HG03469 (cell line): ENCODE results near the gene HOXC4.

Experiments
- ATAC-seq: cut with Tn5 transposase; IDR thresholded peaks from one replicate; pipeline ENCODE4 v1.9.1; 2021; ENCODE audit warnings: mild to moderate bottlenecking, moderate library complexity, moderate number of reproducible peaks; ENCODE audit not compliant: unreplicated experiment

The HOXC4 gene

DNA sequence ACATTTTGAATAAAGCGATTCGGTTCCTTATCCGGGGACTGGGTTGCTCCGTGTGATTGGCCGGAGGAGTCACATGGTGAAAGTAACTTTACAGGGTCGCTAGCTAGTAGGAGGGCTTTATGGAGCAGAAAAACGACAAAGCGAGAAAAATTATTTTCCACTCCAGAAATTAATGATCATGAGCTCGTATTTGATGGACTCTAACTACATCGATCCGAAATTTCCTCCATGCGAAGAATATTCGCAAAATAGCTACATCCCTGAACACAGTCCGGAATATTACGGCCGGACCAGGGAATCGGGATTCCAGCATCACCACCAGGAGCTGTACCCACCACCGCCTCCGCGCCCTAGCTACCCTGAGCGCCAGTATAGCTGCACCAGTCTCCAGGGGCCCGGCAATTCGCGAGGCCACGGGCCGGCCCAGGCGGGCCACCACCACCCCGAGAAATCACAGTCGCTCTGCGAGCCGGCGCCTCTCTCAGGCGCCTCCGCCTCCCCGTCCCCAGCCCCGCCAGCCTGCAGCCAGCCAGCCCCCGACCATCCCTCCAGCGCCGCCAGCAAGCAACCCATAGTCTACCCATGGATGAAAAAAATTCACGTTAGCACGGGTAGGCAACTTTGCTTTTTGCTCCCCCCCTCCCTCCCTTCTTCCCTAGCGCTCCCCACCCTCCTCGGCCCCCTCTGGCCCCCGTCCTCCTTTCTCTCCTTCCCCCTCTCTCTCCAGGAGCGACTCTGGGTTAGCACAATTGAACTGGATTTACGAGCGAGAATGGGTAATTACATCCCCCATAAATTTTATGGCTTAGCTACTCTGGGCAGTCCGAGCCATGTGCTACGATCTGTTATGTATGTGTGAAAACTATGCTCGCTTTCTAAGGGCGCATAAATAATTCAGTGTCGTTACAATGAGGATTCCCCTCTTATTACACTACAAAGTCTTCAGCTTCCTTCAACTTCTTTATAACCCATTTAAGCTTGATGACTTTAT, at the start of gene HOXC4:
HOXC4 (plus strand) TSS at position 85 of the 991 bp plus-strand sequence; CDS start at position 173, 88 bp downstream.
- ATAC-seq: no peak

DNA sequence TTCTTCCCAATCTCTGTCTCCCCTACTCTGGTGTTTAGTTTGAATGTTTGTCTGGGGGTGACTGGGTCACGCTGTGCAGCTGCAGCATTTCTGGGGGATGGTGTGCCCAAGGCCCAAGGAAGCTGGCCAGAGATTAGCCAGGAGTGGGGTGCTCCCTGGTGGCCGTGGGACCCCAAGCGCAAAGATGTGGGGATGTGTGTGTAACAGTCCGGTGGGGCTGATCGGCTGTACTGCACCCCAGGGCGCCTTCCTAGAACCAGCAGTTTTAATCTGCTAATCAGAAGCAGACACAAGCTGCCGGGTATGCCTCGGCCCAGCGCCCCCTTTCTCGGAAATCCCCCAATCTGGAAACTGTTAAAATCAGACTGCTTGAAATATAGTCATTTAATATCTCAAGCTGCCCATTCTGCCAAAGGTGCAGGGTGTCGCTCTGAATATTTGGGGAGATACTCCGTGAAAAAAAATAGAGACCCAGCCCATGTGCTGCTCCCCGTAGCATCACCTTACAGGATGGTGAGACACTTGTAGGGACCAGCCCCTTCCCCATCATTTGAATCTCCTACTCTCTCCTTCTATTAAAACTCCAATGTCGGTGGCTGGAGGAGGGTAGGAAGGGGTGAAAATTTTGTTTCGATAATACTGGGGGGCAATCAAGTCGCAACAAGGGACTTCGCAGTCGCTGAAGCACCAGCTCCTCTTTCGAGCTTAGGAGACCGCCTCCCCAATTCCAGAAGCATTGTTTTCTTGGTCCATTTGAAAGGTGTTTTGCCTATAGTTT, 49.4 kb upstream of the HOXC4 start:
- no peak for ATAC-seq

- ATAC-seq: no peak
Measured at GRCh38 chr12:54004841-54005530, 48.6 kb upstream of the HOXC4 start.

- ATAC-seq: no peak
Measured at GRCh38 chr12:54005531-54005852, 48.1 kb upstream of the HOXC4 start.

DNA sequence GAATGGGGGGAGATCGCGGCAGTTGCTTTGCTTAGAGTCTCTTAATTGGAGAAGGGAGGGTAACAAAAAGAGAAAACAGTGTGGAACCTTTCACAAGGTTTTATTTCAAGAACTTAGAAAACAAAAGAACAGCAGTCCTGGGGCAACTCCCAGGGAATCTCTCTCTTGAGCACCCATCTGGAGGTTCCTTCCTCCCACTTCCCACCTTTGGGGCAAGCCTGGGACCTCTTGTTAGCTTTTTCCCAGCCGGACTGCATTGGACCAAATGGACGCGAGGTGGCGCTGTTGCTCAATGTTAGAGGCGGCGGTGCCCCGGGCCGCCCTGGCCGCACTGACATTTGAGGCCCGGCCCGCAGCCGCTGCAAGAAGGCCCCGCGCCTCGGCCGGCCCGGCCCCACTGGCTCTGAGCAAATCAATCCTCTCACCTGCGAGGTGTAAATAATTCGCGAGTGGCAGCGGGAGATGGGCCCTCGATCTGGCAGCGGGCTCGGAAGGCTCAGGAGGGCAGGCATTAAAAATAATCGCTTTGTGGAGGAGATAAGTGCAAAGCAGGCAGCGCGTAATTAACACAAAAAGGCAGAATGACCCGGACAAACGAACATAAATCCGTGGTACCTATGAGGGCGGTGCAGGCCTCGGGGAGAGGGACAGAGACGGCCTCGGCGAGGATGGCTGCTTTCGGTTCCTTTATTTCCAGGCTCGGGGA, 47.6 kb upstream of the HOXC4 start:
- no peak for ATAC-seq

DNA sequence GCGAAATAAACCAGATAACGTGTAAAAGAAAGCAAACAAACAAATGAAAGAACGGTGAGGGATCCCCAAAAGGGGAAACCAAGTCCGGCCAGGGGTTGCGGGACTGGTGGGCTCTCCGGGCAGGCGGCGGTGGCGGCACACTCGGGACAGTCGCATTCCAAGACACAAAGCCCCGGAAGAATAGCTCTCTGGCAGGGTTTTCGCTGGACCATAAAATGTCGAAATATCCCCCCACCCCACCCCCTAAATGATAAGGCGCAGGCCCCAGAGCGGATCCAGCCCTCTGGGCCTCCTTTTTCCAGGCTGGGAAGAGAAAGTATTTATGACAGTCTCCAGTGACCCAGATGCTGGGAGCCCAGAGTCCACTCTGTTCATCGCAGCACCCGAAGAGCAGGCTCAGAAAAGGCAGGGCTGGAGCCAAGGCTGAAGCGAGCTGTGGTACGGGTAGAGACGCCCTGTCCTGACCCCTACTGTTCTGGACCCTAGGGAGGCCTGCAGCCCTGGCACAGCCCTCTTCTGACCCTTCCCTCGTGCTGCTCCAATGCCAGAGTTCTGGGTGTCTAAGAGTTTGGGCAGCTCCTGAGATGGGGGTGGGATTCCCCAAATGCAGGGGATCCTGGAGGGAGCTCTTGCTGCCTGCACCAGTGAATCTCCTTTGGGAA, 46.9 kb upstream of the HOXC4 start:
- ATAC-seq: no peak

GRCh38 chr12:54007538-54008259, 45.9 kb upstream of the HOXC4 start:
- ATAC-seq: no peak

- no peak for ATAC-seq
Measured at GRCh38 chr12:54008260-54008552, 45.4 kb upstream of the HOXC4 start.

GRCh38 chr12:54009171-54010052, 44.2 kb upstream of the HOXC4 start:
- ATAC-seq: no peak

DNA sequence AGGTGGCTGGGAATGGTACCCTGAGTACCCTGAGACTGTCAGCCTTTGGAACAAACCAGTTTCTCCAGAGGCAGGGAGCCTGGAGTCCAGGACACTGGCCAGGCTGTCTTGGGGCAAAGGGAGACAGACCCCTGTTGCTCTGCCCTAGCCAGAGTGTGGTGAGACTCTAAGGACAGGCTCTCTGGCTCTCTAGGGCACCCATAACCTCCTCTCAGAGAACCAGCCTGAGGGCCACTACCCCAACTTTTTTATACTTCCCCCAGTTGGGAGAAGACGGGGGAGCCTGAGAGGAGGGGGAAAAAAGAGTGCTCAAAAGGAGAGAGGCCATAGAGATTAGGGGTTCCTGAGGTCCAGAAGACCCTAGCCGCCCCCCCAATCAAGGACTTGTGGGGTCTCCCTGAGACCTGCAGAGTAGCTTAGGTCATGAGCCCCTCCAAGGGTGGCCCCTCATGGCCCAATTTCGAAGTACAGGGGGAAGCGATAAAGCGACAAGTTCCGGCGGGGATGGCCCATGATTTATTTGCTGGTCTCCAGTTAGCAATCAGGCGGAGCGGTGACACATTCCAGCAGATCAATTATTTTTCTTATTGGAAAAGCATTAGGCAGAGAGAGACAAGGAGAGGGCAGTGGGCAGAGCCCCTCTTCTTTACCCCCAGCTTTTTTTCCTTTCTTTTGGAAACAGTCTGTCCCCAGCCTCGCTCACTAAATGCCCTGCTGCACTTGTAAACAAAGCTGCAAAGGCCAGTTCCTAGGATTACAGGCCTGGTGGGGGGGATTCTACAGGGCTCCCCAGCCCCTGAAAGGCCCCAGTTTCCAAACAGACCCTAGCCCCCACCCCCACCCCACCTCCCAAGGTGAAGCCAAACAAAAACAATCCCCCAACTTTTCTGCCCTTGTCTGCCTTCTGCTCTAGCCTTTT, 43.3 kb upstream of the HOXC4 start:
- ATAC-seq: no peak

DNA sequence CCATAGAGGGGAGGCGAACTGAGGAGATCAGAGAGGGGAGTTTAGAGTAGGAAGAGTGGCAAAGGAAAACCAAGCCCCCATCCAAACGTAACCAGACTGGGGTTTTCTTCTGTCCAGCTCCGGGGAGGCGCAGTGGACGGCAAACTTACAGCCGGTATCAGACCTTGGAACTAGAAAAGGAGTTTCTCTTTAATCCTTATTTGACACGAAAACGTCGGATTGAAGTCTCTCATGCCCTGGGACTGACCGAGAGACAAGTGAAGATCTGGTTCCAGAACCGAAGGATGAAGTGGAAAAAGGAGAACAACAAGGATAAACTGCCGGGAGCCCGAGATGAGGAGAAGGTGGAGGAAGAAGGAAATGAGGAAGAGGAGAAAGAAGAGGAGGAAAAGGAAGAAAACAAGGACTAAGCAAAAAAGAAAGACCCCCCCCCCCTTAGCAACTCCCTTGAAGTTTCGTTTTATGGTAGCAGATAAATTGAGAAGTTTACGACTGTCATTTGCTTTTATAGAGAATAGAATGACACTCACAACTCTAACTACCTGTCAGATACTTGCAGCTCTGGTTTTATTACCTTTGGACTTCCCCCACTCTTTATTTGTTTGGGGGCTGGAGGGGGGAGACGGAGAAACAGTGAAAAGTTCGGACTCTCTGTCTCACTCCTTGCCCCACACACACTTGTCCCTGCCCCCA, 42.5 kb upstream of the HOXC4 start:
- no peak for ATAC-seq

DNA sequence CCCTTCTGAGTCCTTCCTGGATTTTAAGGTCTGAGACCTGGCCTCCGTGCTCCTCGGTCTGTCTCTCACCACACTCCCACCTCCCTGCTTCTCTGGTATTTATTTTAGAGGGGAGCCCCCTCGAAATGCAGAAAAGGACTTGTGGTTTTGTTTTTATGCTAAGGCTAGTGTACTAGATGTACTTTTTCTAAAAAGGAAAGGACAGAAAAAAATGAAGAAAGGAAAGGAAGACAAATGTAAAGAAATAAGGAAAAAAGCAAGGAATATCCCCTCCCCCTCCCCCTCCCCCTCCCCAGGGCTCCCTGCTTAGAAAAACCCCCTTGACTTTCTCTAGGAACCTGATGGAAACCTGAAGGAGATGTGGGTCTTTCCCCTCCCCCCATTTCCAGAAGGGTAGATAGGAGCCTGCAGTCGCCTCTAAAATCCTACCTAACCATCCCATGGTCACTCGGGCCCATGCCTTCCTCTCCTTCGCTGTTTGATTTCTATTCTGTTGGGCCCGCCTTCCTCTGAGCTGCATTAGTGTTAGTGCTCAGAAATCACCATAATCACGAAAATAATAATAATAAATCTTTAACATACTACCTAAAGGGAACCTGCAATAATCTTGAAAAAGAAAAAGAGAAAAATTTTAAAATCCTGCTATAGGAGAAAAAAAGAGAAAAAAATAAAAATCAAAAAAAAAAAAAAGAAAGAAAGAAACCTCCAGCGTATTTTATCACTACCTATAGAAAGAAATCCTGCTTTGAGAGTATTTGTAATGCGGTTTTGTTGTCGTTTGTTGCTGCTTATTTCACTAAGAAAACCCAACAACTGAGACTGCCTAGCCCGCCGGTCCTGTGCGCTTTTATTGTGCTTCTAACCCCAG, 41.7 kb upstream of the HOXC4 start:
- ATAC-seq: no peak

DNA sequence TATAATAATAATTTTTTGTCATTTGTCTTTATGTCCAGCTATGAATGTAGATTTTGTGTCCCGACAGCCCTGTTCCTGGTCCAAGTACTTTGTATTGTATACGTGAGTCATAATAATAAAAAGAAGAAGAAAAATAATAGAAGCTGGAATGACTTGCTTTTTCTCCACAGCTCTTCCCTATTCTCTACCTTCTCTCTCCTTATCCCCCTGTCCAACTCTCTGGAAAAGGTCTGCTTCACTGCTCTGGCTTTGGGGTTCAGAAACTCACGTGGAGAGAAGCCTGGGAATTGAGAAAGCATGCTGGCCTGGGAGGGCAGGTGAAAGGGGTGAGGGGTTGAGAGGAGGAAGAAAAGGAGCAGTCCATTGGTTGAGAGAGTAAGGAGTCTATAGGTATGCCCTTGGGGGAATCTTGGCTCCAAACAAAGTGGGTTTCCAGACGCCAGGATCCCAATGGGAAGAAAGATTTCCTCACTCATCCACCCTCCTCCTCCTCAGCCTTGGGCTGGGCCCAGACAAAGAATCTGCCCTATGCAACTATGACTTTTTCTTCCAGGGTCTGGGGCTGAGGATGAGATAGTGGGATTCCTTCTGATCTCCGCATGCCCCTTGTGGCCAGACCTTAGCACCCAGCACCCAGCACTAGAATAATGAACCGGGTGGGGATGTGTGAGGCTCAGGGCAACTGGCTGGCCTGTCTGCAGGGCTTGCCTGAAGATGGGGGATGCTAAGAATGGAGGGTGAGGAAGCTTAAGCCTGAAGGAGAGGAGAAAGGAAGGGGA, 40.8 kb upstream of the HOXC4 start:
- no peak for ATAC-seq

- ATAC-seq: no peak
Measured at GRCh38 chr12:54014377-54015017, 39.1 kb upstream of the HOXC4 start.
